DOHH2 (cell line): ENCODE measurements around the gene ING2.

Source experiments
- H3F3A ChIP-seq: fragments of 200-600 bp; sonication (generic), shearing (Covaris generic); 2 replicates; pipeline ENCODE4 v1.6.0; 2016; ENCODE audit warnings: antibody characterized with exemption, mild to moderate bottlenecking; ENCODE audit not compliant: control insufficient read depth, insufficient read depth
- H3K27ac ChIP-seq: fragments of 200-600 bp; sonication (generic); 2 replicates; pipeline ENCODE4 v1.5.1; 2014; ENCODE audit warnings: low read depth, mild to moderate bottlenecking, low read length, moderate library complexity
- H3K27me3 ChIP-seq: fragments of 200-600 bp; sonication (generic); 2 replicates; pipeline ENCODE4 v1.6.1; 2014; ENCODE audit warnings: mild to moderate bottlenecking, low read length, mixed read lengths; ENCODE audit not compliant: control insufficient read depth
- H3K36me3 ChIP-seq: fragments of 200-600 bp; sonication (generic); 2 replicates; pipeline ENCODE4 v1.6.1; 2014; ENCODE audit warnings: mild to moderate bottlenecking, low read length, moderate library complexity, mixed read lengths; ENCODE audit not compliant: control insufficient read depth
- H3K4me1 ChIP-seq: fragments of 200-600 bp; sonication (generic); 2 replicates; pipeline ENCODE4 v1.6.1; 2014; ENCODE audit warnings: mild to moderate bottlenecking, low read length, mixed read lengths; ENCODE audit not compliant: control insufficient read depth
- H3K4me2 ChIP-seq: fragments of 200-600 bp; sonication (generic); 2 replicates; pipeline ENCODE4 v1.6.0; 2014; ENCODE audit warnings: mild to moderate bottlenecking, low read length, moderate library complexity
- H3K4me3 ChIP-seq: fragments of 200-600 bp; sonication (generic); 2 replicates; pipeline ENCODE4 v1.5.1; 2014; ENCODE audit warnings: mild to moderate bottlenecking, low read length, mixed read lengths
- H3K79me2 ChIP-seq: fragments of 200-600 bp; sonication (generic); 2 replicates; pipeline ENCODE4 v1.6.1; 2014; ENCODE audit warnings: mild to moderate bottlenecking, low read length, mixed read lengths; ENCODE audit not compliant: control insufficient read depth
- H3K9me2 ChIP-seq: fragments of 200-600 bp; sonication (generic); replicated peaks from 2 replicates; pipeline ENCODE4 v1.6.1; 2014; ENCODE audit warnings: mild to moderate bottlenecking, low read length, mixed read lengths; ENCODE audit not compliant: control insufficient read depth
- H3K9me3 ChIP-seq: fragments of 200-600 bp; sonication (generic); 2 replicates; pipeline ENCODE4 v1.6.1; 2014; ENCODE audit warnings: antibody characterized with exemption, low read length, mixed read lengths; ENCODE audit not compliant: control insufficient read depth, insufficient read depth
- H4K20me1 ChIP-seq: fragments of 200-600 bp; sonication (generic); 2 replicates; pipeline ENCODE4 v1.6.0; 2014; ENCODE audit warnings: low read depth, mild to moderate bottlenecking, antibody characterized with exemption, low read length, moderate library complexity; ENCODE audit not compliant: control insufficient read depth, insufficient read depth
- CTCF ChIP-seq: fragments of 200-600 bp; sonication (generic); IDR thresholded peaks from one replicate; pipeline ENCODE4 v1.5.1; 2014; ENCODE audit warnings: antibody characterized with exemption, mild to moderate bottlenecking, low read depth, low read length; ENCODE audit not compliant: poor library complexity, severe bottlenecking
- EZH2phosphoT487 ChIP-seq: fragments of 200-600 bp; sonication (generic); IDR thresholded peaks from 2 replicates; pipeline ENCODE4 v1.6.1; 2017; ENCODE audit warnings: borderline replicate concordance, mild to moderate bottlenecking, antibody characterized with exemption, low read length, moderate library complexity, mixed read lengths

Gene ING2

GRCh38 chr4:183544109-183544508, 39.3 kb downstream of the ING2 start:
- no peak for TF ChIP-seq EZH2phosphoT487
- TF ChIP-seq CTCF: no peak
- Histone ChIP-seq H3K4me3 (no peak overlapping the region), H3K9me2 (no peaks in the 10 kb centered on the region), H3K4me2 (no peak overlapping the region), H4K20me1 (no peaks in the 10 kb centered on the region), H3K36me3 (no peaks in the 10 kb centered on the region), H3F3A (no peaks in the 10 kb centered on the region), H3K27me3 (peaks cover 3% of the 10 kb centered on the region; the same call in 1 of the 2 replicates), H3K9me3 (no peaks in the 10 kb centered on the region), H3K4me1 (no peaks in the 10 kb centered on the region), H3K79me2 (no peaks in the 10 kb centered on the region), H3K27ac (no peak overlapping the region)

- no peaks in the 10 kb centered on the region for H4K20me1 ChIP-seq
- no peaks in the 10 kb centered on the region for H3K79me2 ChIP-seq
- H3K4me2 ChIP-seq: no peak overlapping the region
- H3K9me3 ChIP-seq: no peaks in the 10 kb centered on the region
- H3K4me1 ChIP-seq: no peaks in the 10 kb centered on the region
- peaks cover 3% of the 10 kb centered on the region; the same call in 1 of the 2 replicates for H3K27me3 ChIP-seq
- no peaks in the 10 kb centered on the region for H3K36me3 ChIP-seq
- no peaks in the 10 kb centered on the region for H3F3A ChIP-seq
- no peak overlapping the region for H3K4me3 ChIP-seq
- TF ChIP-seq EZH2phosphoT487 (no peak), CTCF (no peak)
- H3K27ac ChIP-seq: no peak overlapping the region
- H3K9me2 ChIP-seq: no peaks in the 10 kb centered on the region
These were observed 41.5 kb downstream of the ING2 start for GRCh38 chr4:183546376-183546775.

GRCh38 chr4:183548306-183548705, 43.4 kb downstream of the ING2 start:
- no peaks in the 10 kb centered on the region for H3K9me2 ChIP-seq
- TF ChIP-seq CTCF: no peak
- TF ChIP-seq EZH2phosphoT487: no peak
- H3K4me1 ChIP-seq: no peaks in the 10 kb centered on the region
- no peaks in the 10 kb centered on the region for H3K79me2 ChIP-seq
- peaks cover 3% of the 10 kb centered on the region; the same call in 1 of the 2 replicates for H3K27me3 ChIP-seq
- no peaks in the 10 kb centered on the region for H4K20me1 ChIP-seq
- no peak overlapping the region for H3K27ac ChIP-seq
- H3K4me2 ChIP-seq: no peak overlapping the region
- H3K36me3 ChIP-seq: no peaks in the 10 kb centered on the region
- H3K9me3 ChIP-seq: peaks cover 8% of the 10 kb centered on the region
- no peak overlapping the region for H3K4me3 ChIP-seq
- H3F3A ChIP-seq: no peaks in the 10 kb centered on the region
